ENCODE data around the gene NR2F1.

- TF ChIP-seq CTCF (IDR thresholded peaks at IDR 0.05 in 8 of 11, conservative IDR thresholded peaks at IDR 0.05 in 3 of 11) (no peak), POLR2A (IDR thresholded peaks at IDR 0.05) (no peak), POLR2AphosphoS5 (IDR thresholded peaks at IDR 0.05) (no peak)
These were observed 6.8 kb downstream of the NR2F1 start for GRCh38 chr5:93589829-93590215.
